Naive B cell (primary cell): ENCODE results near the gene GLMN. TPM values are rescaled to one million over a fixed set of nuclear protein-coding genes. Genes with fewer than 3 reads are reported as not detected.

Experiments
- ATAC-seq, 2 donors: fragments of 150-1000 bp; cut with Tn5 transposase; 2 replicates each; pipeline ENCODE4 v1.10.0; 2021; ENCODE audit warnings: low read depth in 2 of 2, mild to moderate bottlenecking in 2 of 2, moderate library complexity in 2 of 2
- DNase-seq: peaks from one replicate; pipeline ENCODE4 v3.0.0; 2022
- H3K27ac Mint-ChIP-seq, 6 donors: one replicate each; pipeline ENCODE4 v1.8.0; 2020 to 2022; ENCODE audit warnings: mild to moderate bottlenecking in 6 of 6, mixed read lengths in 6 of 6, moderate library complexity in 5 of 6, inconsistent platforms in 2 of 6
- H3K27me3 Mint-ChIP-seq, 3 donors: one replicate each; pipeline ENCODE4 v1.8.0; 2021 to 2022; ENCODE audit warnings: mixed read lengths in 3 of 3, mild to moderate bottlenecking in 1 of 3
- H3K36me3 Mint-ChIP-seq, 2 donors: one replicate each; pipeline ENCODE4 v1.8.0; 2020 to 2022; ENCODE audit warnings: mixed read lengths in 2 of 2, inconsistent platforms in 1 of 2, mild to moderate bottlenecking in 1 of 2
- H3K4me1 Mint-ChIP-seq, 3 donors: one replicate each; pipeline ENCODE4 v1.8.0; 2020 to 2022; ENCODE audit warnings: mixed read lengths in 3 of 3, inconsistent platforms in 1 of 3, mild to moderate bottlenecking in 1 of 3, moderate library complexity in 1 of 3
- H3K4me3 Mint-ChIP-seq, 8 donors: one replicate each; pipeline ENCODE4 v1.8.0; 2020 to 2022; ENCODE audit warnings: mild to moderate bottlenecking in 8 of 8, mixed read lengths in 8 of 8, moderate library complexity in 8 of 8, inconsistent platforms in 2 of 8
- H3K9me3 Mint-ChIP-seq, 7 donors: one replicate each; pipeline ENCODE4 v1.8.0; 2020 to 2022; ENCODE audit warnings: mixed read lengths in 7 of 7, mild to moderate bottlenecking in 5 of 7, inconsistent platforms in 2 of 7, moderate library complexity in 1 of 7
- polyA plus RNA-seq, 6 donors: library from polyadenylated mRNA; unstranded; fragments of 300-500 nt; fragmentation: Illumina TruSeq; gene quantifications; one replicate each; pipeline ENCODE4 v1.2.3, GENCODE V29; 2021; ENCODE audit warnings: low read depth in 6 of 6

The GLMN gene, protein sequence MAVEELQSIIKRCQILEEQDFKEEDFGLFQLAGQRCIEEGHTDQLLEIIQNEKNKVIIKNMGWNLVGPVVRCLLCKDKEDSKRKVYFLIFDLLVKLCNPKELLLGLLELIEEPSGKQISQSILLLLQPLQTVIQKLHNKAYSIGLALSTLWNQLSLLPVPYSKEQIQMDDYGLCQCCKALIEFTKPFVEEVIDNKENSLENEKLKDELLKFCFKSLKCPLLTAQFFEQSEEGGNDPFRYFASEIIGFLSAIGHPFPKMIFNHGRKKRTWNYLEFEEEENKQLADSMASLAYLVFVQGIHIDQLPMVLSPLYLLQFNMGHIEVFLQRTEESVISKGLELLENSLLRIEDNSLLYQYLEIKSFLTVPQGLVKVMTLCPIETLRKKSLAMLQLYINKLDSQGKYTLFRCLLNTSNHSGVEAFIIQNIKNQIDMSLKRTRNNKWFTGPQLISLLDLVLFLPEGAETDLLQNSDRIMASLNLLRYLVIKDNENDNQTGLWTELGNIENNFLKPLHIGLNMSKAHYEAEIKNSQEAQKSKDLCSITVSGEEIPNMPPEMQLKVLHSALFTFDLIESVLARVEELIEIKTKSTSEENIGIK
- 1 to 10 TPM; 5.8 to 9.1 (median 7.2) TPM for polyA plus RNA-seq

DNA sequence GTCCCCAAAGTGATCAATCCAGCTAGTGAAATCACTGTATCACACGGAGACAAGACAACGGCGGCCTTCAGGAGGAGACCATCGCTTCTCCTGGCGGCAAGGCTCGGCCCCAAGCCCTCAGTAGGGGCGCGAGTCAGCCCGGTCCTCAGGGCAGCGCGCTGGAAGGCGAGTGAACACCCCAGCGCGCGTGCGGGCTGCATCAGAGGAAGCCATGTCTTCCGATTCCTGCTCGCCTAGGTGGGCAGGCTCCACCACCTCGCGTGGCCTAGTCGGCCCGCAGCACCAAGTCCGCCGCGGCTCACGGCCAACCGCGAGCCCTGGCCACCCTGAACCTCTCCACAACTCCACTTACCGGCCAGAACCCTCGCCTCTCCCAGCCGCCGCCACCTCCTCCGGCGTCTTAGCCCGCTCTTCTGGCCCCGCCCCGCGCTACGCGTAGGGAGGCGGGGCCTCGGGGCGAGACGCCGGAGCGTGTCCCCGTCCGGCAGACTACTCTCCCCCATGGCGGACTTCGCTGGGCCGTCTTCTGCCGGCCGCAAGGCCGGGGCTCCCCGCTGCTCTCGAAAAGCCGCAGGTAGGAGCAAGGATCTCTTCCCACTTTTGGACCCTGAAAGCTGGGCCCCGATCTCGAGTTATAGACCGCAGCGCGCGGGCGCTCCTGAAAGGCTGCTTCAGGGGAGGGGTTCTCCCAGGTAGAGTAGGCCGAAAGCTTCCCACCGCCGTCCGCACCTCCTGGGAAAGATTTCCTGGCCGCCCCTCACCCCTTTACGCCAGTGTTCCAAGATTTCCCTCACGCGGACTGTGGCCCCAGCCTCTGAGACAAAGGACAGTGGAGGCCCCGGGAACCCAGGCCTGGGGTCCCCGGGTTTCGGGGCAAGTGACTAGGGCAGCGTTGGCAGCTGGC, at the start of gene GLMN, which contains the start of gene RPAP2:
TSS of gene GLMN (minus strand) at position 415 of the 904 bp plus-strand sequence. CDS start 988 bp downstream, outside the sequence.
TSS of gene RPAP2 (plus strand) at position 487 of the 904 bp plus-strand sequence. CDS start at position 502, 15 bp downstream.
- Mint-ChIP-seq H3K4me3 (peak within 1 kb of the TSS; percentile 92 to 99 (median 98)), H3K27ac (peak within 1 kb of the TSS; percentile 96 to 99 (median 97)), H3K27me3 (no peaks in the 10 kb centered on the region), H3K4me1 (peaks cover 26 to 35% (median 30%) of the 10 kb centered on the region in 3 donors), H3K36me3 (peaks cover 7 to 19% of the 10 kb centered on the region in 2 donors), H3K9me3 (no peaks in the 10 kb centered on the region)
- DNase-seq (peak; percentile 81), ATAC-seq (peak; percentile 90 to 91)

DNA sequence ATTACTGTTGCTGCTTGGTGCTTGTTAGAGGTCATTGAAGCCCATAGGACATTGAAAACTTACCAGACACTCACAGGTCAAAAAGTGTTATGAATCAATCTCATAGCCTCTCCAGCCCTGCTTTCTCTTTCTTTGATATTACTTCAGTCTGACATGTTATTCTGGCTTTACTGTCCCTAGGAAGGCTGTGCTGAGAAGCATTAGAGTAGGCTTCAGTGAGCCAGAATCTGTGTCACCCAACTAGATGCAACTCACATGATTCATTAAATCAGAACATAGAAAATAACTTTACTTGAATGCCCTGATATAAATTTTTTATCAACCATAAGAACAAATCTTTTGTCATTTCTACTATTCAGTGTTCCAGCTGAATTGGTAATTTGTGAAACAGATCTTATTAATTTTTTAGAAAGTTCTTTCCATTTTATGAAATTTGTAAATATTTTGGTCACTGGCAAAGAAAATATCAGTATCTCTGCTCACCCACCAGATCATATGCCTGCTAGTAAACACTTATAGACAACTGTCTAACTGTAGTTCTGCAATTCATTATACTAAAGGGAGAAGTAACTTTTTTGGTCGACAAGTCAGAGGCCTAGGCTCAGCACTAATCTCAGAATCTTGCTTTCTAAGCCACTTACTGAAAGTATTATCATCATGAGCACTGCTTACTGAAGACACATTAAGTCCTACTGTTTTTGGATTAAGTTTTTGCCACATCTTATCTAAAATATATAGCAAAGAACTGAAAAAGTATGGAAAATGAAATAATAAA, 48.3 kb upstream of the GLMN start:
- Mint-ChIP-seq H3K27me3 (no peaks in the 10 kb centered on the region), H3K27ac (no peak overlapping the region), H3K9me3 (peaks cover 0 to 4% (median 0%) of the 10 kb centered on the region in 7 donors), H3K36me3 (peaks cover 27 to 29% of the 10 kb centered on the region in 2 donors), H3K4me3 (no peak overlapping the region), H3K4me1 (no peaks in the 10 kb centered on the region)
- ATAC-seq, result no peak
- no peak for DNase-seq

DNA sequence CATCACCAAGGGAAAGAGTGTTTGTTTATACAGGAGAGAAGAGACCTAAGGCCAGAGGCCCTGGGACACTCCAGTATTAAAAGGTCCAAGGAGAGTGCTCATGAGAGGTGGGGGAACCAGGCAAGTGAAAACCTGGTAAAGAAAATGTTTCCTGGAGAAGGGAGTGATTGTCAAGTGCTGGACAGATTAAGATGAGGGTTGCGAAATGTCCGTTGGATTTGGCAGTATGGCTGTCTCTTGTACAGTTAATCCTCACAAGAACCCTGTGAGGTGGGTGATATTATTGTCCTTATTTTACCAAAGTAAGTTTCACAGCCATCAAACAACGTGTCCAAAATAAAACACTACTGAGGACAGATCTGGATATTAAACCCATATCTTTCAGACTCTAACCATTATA, 44.3 kb upstream of the GLMN start:
- no peaks in the 10 kb centered on the region for H3K27me3 Mint-ChIP-seq
- no peak overlapping the region for H3K4me3 Mint-ChIP-seq
- ATAC-seq (no peak), DNase-seq (no peak)
- H3K9me3 Mint-ChIP-seq, result no peaks in the 10 kb centered on the region
- peaks cover 24 to 25% of the 10 kb centered on the region in 2 donors for H3K36me3 Mint-ChIP-seq
- H3K4me1 Mint-ChIP-seq, result no peaks in the 10 kb centered on the region
- H3K27ac Mint-ChIP-seq, result no peak overlapping the region

DNA sequence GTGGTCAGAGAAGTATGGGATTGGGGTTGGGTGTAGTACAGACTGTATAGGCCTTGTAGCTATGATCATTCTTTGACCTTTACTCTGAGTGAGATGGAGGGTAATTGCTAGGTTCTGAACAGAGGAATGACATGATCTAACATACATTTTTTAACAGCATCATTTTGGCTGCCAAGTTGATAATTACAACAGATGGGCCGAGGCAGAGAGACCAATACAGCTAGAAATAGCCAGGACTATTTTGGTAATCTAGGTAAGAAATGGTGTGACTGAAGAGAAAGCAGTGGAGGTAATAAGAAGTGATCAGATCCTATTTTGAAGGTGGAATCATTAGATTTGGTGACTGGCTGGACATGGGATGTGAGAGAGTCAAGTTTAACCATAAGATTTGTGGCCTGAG, 43.6 kb upstream of the GLMN start:
- H3K4me1 Mint-ChIP-seq, result no peaks in the 10 kb centered on the region
- DNase-seq, result no peak
- peak overlapping the region in 2 of 6 donors; percentile 4 to 27 for H3K27ac Mint-ChIP-seq
- no peak overlapping the region for H3K4me3 Mint-ChIP-seq
- peaks cover 21 to 24% of the 10 kb centered on the region in 2 donors for H3K36me3 Mint-ChIP-seq
- ATAC-seq, result no peak
- H3K27me3 Mint-ChIP-seq, result no peaks in the 10 kb centered on the region
- H3K9me3 Mint-ChIP-seq, result no peaks in the 10 kb centered on the region

DNA sequence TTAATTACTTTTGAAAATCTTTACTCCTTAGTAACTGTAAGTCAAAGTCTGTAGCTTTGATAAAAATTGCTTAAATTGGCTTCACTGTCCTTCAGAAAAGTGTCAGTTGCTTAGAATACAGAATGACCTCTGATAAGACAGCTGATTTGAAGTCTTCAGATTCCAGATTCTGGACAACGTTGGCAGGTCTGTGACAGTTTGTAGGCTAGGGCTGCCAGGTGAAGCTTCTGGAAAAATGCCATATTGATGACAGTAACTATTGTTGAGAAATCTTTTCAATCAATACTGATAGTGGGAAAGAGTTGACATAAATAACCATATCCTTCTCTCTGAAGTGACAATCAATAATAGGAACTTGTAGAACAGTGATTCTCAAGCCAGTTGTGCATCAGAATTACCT, 41.4 kb upstream of the GLMN start:
- Mint-ChIP-seq H3K36me3 (peaks cover 21 to 22% of the 10 kb centered on the region in 2 donors), H3K27ac (no peak overlapping the region), H3K9me3 (no peaks in the 10 kb centered on the region), H3K27me3 (no peaks in the 10 kb centered on the region), H3K4me1 (no peaks in the 10 kb centered on the region), H3K4me3 (no peak overlapping the region)
- ATAC-seq (no peak), DNase-seq (no peak)

DNA sequence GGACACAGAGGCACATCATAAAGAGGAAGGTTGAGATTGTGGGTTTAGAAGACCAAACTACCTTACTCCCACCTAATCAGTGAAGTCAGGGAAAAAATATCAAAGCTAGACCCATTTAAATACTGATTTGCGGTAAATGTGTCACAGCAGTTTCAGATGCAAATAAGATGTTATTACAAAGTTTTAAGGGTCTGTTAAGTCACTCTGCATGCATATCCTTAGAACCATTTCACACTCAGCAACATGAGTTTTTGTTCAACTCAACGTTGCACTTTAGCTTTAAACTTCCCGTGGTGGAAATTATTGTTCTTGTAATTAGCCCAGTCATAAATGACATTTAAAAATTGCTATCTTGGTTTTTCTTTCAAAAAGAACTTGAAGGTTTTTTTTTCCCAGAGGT, 34.9 kb upstream of the GLMN start:
- DNase-seq (no peak), ATAC-seq (no peak)
- Mint-ChIP-seq H3K9me3 (peaks cover 0 to 6% (median 3%) of the 10 kb centered on the region in 7 donors), H3K4me3 (no peak overlapping the region), H3K27ac (no peak overlapping the region), H3K4me1 (peaks cover 0 to 7% (median 0%) of the 10 kb centered on the region in 3 donors), H3K27me3 (no peaks in the 10 kb centered on the region), H3K36me3 (peaks cover 16 to 46% of the 10 kb centered on the region in 2 donors)

DNA sequence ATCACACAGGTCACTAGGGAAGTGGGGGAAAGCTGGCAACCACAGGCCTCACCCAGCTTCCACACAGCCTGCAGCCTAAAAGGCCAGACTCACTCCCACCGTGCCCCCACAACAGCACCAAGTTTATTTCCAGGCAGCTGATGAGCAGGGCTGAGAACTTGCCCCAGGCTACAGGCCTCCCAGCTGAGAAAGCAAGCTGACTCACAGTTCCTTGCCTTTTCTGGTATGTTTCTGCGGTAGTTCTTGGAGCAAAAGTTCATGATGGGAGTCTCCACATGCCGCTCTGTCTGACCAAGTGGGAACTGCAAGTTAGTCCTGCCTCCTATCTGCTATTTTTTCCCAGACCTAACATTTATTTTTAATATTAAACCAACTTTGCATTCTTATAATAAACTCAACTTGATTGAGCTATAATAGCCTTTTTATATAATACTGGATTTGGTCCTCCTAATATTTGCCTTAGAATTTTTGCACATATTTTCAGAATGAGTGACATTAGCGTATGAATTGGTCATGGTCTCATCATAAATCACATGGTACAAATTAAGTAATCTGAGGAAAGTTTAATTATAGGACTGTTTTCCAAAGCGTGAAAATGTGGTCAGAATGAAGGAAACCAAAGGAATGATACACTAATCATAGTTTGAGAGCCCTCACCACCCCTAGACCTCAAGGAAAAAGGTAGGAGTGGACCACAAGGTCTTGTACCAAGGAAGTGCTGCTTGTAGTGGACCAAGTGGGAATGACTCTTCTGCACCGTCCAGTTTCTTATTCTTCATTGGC, 30.8 kb upstream of the GLMN start:
- H3K27me3 Mint-ChIP-seq, result no peaks in the 10 kb centered on the region
- H3K4me1 Mint-ChIP-seq, result peaks cover 0 to 7% (median 0%) of the 10 kb centered on the region in 3 donors
- peaks cover 45 to 70% of the 10 kb centered on the region in 2 donors for H3K36me3 Mint-ChIP-seq
- no peak overlapping the region for H3K27ac Mint-ChIP-seq
- DNase-seq (no peak), ATAC-seq (no peak)
- H3K4me3 Mint-ChIP-seq, result no peak overlapping the region
- peaks cover 8 to 42% (median 28%) of the 10 kb centered on the region in 7 donors for H3K9me3 Mint-ChIP-seq

DNA sequence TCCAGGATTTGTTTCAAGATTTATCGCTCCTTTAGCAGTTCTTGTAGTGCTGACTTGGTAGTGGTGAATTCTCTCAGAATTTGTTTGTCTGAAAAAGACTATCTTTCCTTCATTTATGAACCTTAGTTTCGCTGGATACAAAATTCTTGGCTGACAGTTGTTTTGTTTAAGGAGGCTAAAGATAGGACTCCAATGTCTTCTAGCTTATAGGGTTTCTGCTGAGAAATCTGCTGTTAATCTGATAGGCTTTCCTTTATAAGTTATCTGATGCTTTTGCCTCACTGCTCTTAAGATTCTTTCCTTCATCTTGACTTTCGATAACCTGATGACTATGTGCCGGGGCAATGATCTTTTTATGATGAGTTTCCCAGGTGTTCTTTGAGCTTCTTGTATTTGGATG, 29.0 kb upstream of the GLMN start:
- no peak for ATAC-seq
- no peak overlapping the region for H3K4me3 Mint-ChIP-seq
- no peak overlapping the region for H3K27ac Mint-ChIP-seq
- H3K27me3 Mint-ChIP-seq, result no peaks in the 10 kb centered on the region
- peaks cover 8 to 42% (median 29%) of the 10 kb centered on the region in 7 donors for H3K9me3 Mint-ChIP-seq
- peaks cover 60 to 70% of the 10 kb centered on the region in 2 donors for H3K36me3 Mint-ChIP-seq
- peaks cover 0 to 7% (median 0%) of the 10 kb centered on the region in 3 donors for H3K4me1 Mint-ChIP-seq
- DNase-seq, result no peak

DNA sequence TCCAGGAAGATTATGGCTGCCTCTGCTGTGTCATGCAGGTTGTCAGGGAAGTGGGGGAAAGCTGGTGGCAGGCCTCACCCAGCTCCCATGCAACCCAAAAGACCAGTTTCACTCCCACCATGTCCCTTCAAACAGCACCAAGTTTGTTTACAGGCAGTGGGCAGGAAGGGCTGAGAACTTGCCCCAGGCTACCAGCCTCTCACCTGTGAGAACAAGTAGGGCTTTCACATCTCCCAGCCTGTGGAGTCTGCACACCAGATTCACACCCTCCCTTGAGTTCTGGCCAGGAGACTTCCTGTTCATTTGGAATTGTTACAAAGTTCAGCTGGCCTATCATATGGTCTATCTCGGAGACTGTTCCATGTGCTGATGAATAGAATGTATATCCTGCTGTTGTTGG, 27.9 kb upstream of the GLMN start:
- ATAC-seq (no peak), DNase-seq (no peak)
- Mint-ChIP-seq H3K27ac (no peak overlapping the region), H3K4me1 (peaks cover 0 to 7% (median 0%) of the 10 kb centered on the region in 3 donors), H3K4me3 (no peak overlapping the region), H3K9me3 (peaks cover 8 to 42% (median 29%) of the 10 kb centered on the region in 7 donors), H3K27me3 (no peaks in the 10 kb centered on the region), H3K36me3 (peaks cover 60 to 70% of the 10 kb centered on the region in 2 donors)

DNA sequence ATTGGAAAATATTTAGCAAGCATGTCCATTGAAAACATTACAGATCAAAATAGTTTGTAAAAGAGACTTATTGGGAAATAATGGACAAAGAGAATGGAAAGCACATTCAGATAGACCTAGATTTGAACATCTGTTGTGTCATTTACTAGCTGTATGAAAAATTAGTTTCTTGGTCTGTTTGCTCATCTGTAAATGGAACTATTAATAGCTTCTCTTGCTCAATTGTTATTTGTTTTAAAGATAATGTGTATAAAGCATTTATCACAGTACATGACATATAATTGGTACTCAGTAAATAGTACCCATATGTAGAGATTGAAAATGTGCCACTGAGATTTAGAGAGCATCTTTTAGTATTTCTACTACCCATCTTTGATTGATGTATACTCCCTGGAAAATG, 26.0 kb upstream of the GLMN start:
- ATAC-seq, result no peak
- Mint-ChIP-seq H3K27me3 (no peaks in the 10 kb centered on the region), H3K36me3 (peaks cover 60 to 65% of the 10 kb centered on the region in 2 donors), H3K27ac (no peak overlapping the region), H3K4me3 (no peak overlapping the region), H3K9me3 (peaks cover 8 to 42% (median 29%) of the 10 kb centered on the region in 7 donors), H3K4me1 (peaks cover 0 to 3% (median 0%) of the 10 kb centered on the region in 3 donors)
- no peak for DNase-seq

DNA sequence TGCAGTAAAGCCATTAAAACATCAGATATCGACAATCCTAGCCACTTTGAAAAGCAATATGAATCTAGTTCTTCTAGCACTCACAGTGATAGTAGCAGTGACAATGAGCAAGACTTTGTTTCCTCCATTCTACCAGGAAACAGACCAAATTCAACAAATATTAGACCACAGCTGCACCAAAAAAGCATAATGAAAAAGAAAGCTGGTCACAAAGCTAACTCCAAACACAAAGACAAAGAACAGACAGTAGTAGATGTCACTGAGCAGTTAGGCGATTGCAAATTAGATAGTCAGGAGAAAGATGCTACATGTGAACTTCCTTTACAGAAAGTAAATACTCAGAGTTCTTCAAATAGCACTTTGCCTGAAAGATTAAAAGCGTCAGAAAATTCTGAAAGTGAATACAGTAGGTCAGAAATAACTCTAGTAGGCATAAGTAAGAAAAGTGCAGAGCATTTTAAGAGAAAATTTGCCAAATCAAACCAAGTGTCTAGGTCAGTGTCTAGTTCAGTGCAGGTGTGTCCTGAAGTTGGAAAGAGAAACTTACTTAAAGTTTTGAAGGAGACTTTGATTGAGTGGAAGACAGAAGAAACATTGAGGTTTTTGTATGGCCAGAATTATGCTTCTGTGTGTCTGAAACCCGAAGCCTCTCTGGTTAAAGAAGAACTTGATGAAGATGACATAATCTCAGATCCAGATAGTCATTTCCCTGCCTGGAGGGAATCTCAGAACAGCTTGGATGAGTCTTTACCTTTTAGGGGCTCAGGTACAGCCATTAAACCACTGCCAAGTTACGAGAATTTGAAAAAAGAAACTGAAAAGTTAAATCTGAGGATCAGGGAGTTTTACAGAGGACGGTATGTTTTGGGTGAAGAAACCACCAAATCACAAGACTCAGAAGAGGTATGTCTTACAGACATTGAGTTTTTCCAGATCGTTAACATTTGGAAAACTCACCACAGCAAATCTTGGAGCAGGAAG, 25.0 kb upstream of the GLMN start:
- no peak overlapping the region for H3K4me3 Mint-ChIP-seq
- peaks cover 51 to 55% of the 10 kb centered on the region in 2 donors for H3K36me3 Mint-ChIP-seq
- no peaks in the 10 kb centered on the region for H3K27me3 Mint-ChIP-seq
- H3K9me3 Mint-ChIP-seq, result peaks cover 8 to 38% (median 24%) of the 10 kb centered on the region in 7 donors
- peak overlapping the region in 1 of 6 donors; percentile 21 for H3K27ac Mint-ChIP-seq
- ATAC-seq, result no peak
- peaks cover 0 to 2% (median 0%) of the 10 kb centered on the region in 3 donors for H3K4me1 Mint-ChIP-seq
- DNase-seq, result no peak
